GM23338 (cell line): ENCODE data around the gene ZSWIM3. TPM values are rescaled to one million over a fixed set of nuclear protein-coding genes. Genes with fewer than 3 reads are reported as not detected.

ENCODE experiments used
- CREB1 ChIP-seq: fragments of 250-450 bp; sonication (Bioruptor Pico); IDR thresholded peaks from 2 replicates; pipeline ENCODE4 v1.5.0; 2020; ENCODE audit warnings: low read depth, mild to moderate bottlenecking, moderate library complexity
- ETS1 ChIP-seq: IDR thresholded peaks from 2 replicates; pipeline ENCODE4 v1.6.1; 2016; ENCODE audit warnings: antibody characterized with exemption
- EZH2 ChIP-seq: fragments of 200-600 bp; sonication (generic); IDR thresholded peaks from one replicate; pipeline ENCODE4 v1.8.0; 2017; ENCODE audit warnings: antibody characterized with exemption, mild to moderate bottlenecking, low read depth; ENCODE audit not compliant: unreplicated experiment
- EZH2phosphoT487 ChIP-seq: fragments of 200-600 bp; sonication (generic); IDR thresholded peaks from one replicate; pipeline ENCODE4 v1.8.1; 2018; ENCODE audit warnings: antibody characterized with exemption; ENCODE audit not compliant: unreplicated experiment
- JUNB ChIP-seq: IDR thresholded peaks from one replicate; pipeline ENCODE4 v1.6.1; 2016; ENCODE audit warnings: antibody characterized with exemption; ENCODE audit not compliant: unreplicated experiment
- NANOG ChIP-seq: IDR thresholded peaks from 2 replicates; pipeline ENCODE4 v1.6.1; 2016; ENCODE audit warnings: antibody characterized with exemption, borderline replicate concordance
- POLR2AphosphoS5 ChIP-seq: IDR thresholded peaks from 2 replicates; pipeline ENCODE4 v1.6.1; 2016; ENCODE audit warnings: antibody characterized with exemption, low read depth
- STAT1 ChIP-seq: IDR thresholded peaks from one replicate; pipeline ENCODE4 v1.6.1; 2016; ENCODE audit warnings: antibody characterized with exemption; ENCODE audit not compliant: unreplicated experiment
- ZNF114 ChIP-seq: fragments of 250-450 bp; sonication (Bioruptor Pico); IDR thresholded peaks from 2 replicates; pipeline ENCODE4 v1.5.0; 2020; ENCODE audit warnings: mild to moderate bottlenecking, moderate library complexity
- ZNF331 ChIP-seq: fragments of 250-450 bp; sonication (Bioruptor Pico); IDR thresholded peaks from 2 replicates; pipeline ENCODE4 v1.5.0; 2020; ENCODE audit warnings: low read depth, mild to moderate bottlenecking, moderate library complexity
- ZNF462 ChIP-seq: fragments of 250-450 bp; sonication (Bioruptor Pico); IDR thresholded peaks from 2 replicates; pipeline ENCODE4 v1.5.0; 2020; ENCODE audit warnings: mild to moderate bottlenecking, moderate library complexity
- polyA plus RNA-seq: library from polyadenylated mRNA; unstranded; fragments of >200 nt; fragmentation: Nextera tagmentation; extraction: Ambion mirVana; gene quantifications from 2 replicates; pipeline ENCODE4 v1.2.1, GENCODE V29; 2016
- total RNA-seq: library from RNA; depleted of rRNA; stranded (reverse); fragments of >200 nt; shearing (Covaris generic); gene quantifications from 2 replicates; pipeline ENCODE4 v1.2.3, GENCODE V29; 2014

Gene ZSWIM3
- total and polyA plus RNA-seq, 2 experiments from 2014 or later: 2.0 to 8.2 TPM

GRCh38 chr20:45904583-45905504 lies 47.4 kb downstream of the ZSWIM3 start (continued):
- TF ChIP-seq ZNF462 (CRISPR knock-in tag) (no peak), JUNB (no peak), ETS1 (no peak), CREB1 (CRISPR knock-in tag) (no peak), ZNF331 (CRISPR knock-in tag) (no peak), ZNF114 (CRISPR knock-in tag) (no peak), POLR2AphosphoS5 (no peak), EZH2phosphoT487 (no peak), STAT1 (no peak), EZH2 (no peak), NANOG (no peak)
